Caco-2 (cell line): ENCODE results near the gene KLHDC7A. TPM values are rescaled to one million over a fixed set of nuclear protein-coding genes. Genes with fewer than 3 reads are reported as not detected.

ENCODE experiments used
- BruUV-seq: library from RNA; stranded (reverse); fragments of 400-500 nt; replicated peaks from 2 replicates; lab custom pipeline; 2021; lab: Mats Ljungman, UMichigan
- CTCF ChIA-PET: fragments of 300-600 bp; sonication (Branson Sonifier 250); formaldehyde crosslinking; loops from one replicate; lab custom pipeline; 2022; ENCODE audit warnings: antibody characterized with exemption; lab: Charles Lee
- POLR2A ChIA-PET: fragments of 300-600 bp; sonication (Branson Sonifier 250); formaldehyde crosslinking; loops from one replicate; lab custom pipeline; 2022; ENCODE audit warnings: antibody characterized with exemption; lab: Charles Lee
- DNase-seq, 2 experiments: peaks; one replicate each; pipeline versions ENCODE4 v3.0.0 to v3.0.0-alpha.2; 2020 to 2022
- H3K27me3 ChIP-seq: replicated peaks from 2 replicates; pipeline ENCODE4 v1.6.0; 2011; ENCODE audit warnings: low read length; ENCODE audit not compliant: control insufficient read depth, insufficient read depth
- H3K36me3 ChIP-seq: 2 replicates; pipeline ENCODE4 v1.5.1; 2011; ENCODE audit warnings: low read length; ENCODE audit not compliant: control insufficient read depth, insufficient read depth
- H3K4me1 ChIP-seq: fragments of 250-450 bp; sonication (Bioruptor Pico); 2 replicates; pipeline ENCODE4 v1.5.1; 2020; ENCODE audit warnings: mild to moderate bottlenecking
- H3K4me3 ChIP-seq: 2 replicates; pipeline ENCODE4 v1.5.1; 2011; ENCODE audit warnings: low read depth, mild to moderate bottlenecking, control low read depth, low read length
- H3K9me3 ChIP-seq: fragments of 250-450 bp; sonication (Bioruptor Pico); 2 replicates; pipeline ENCODE4 v1.5.1; 2020; ENCODE audit warnings: mild to moderate bottlenecking, moderate library complexity
- H3K27ac Mint-ChIP-seq: one replicate; pipeline ENCODE4 v1.8.0; 2022; ENCODE audit warnings: mixed read lengths; ENCODE audit not compliant: unreplicated experiment
- H3K27me3 Mint-ChIP-seq: one replicate; pipeline ENCODE4 v1.8.0; 2022; ENCODE audit warnings: mixed read lengths; ENCODE audit not compliant: insufficient read depth, unreplicated experiment
- H3K36me3 Mint-ChIP-seq: one replicate; pipeline ENCODE4 v1.8.0; 2022; ENCODE audit warnings: mild to moderate bottlenecking, mixed read lengths; ENCODE audit not compliant: insufficient read depth, unreplicated experiment
- H3K4me1 Mint-ChIP-seq: one replicate; pipeline ENCODE4 v1.8.0; 2022; ENCODE audit warnings: low read depth, mixed read lengths; ENCODE audit not compliant: unreplicated experiment
- H3K4me3 Mint-ChIP-seq: one replicate; pipeline ENCODE4 v1.8.0; 2022; ENCODE audit warnings: mild to moderate bottlenecking, moderate library complexity, mixed read lengths; ENCODE audit not compliant: unreplicated experiment
- H3K9me3 Mint-ChIP-seq: one replicate; pipeline ENCODE4 v1.8.0; 2022; ENCODE audit warnings: mixed read lengths; ENCODE audit not compliant: unreplicated experiment
- intact Hi-C: fragments of 100-400 bp; cut with micrococcal nuclease; formaldehyde crosslinking; loops from one replicate; pipeline ENCODE4 v1.10.0; 2022; ENCODE audit not compliant: unreplicated experiment
- total RNA-seq: library from RNA; stranded (reverse); gene quantifications from 2 replicates; pipeline ENCODE4 v1.2.3, GENCODE V29; 2022
- TF ChIP-seq, protein P1 (sequence below), 2 experiments: fragments of 200-600 bp in 1 of 2; IDR thresholded peaks; 1 replicate in 1 of 2; 2 replicates in 1 of 2; pipeline versions ENCODE4 v1.5.1 to v1.8.0; 2011 to 2022; ENCODE audit warnings: antibody characterized with exemption in 1 of 2, control low read depth in 1 of 2, inconsistent platforms in 1 of 2, low read depth in 1 of 2, low read length in 1 of 2, mild to moderate bottlenecking in 1 of 2, moderate library complexity in 1 of 2; ENCODE audit not compliant: insufficient read depth in 1 of 2, severe bottlenecking in 1 of 2, unreplicated experiment in 1 of 2

Gene KLHDC7A
- total RNA-seq, 1 experiment from 2014 or later: 6.1 TPM

DNA sequence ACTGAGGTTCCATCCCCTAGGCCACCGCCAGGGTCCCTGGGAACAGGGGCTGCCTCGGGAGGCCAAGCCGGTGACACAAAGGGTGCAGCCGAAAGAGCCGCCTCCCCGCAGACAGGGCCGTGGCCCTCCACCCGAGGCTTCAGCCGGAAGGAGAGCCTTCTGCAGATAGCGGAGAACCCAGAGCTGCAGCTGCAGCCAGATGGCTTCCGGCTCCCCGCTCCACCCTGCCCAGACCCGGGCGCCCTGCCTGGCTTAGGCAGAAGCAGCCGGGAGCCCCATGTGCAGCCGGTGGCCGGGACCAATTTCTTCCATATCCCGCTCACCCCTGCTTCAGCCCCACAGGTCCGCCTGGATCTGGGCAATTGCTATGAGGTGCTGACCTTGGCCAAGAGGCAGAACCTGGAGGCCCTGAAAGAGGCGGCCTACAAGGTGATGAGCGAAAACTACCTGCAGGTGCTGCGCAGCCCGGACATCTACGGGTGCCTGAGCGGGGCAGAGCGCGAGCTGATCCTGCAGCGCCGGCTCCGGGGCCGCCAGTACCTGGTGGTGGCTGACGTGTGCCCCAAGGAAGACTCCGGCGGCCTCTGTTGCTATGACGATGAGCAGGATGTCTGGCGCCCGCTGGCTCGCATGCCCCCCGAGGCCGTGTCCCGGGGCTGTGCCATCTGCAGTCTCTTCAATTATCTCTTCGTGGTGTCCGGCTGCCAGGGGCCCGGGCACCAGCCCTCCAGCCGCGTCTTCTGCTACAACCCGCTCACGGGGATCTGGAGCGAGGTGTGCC is 1.4 kb downstream of the KLHDC7A start:
- CTCF ChIA-PET: no interaction called here
- no peak for DNase-seq
- POLR2A ChIA-PET: no interaction called here

DNA sequence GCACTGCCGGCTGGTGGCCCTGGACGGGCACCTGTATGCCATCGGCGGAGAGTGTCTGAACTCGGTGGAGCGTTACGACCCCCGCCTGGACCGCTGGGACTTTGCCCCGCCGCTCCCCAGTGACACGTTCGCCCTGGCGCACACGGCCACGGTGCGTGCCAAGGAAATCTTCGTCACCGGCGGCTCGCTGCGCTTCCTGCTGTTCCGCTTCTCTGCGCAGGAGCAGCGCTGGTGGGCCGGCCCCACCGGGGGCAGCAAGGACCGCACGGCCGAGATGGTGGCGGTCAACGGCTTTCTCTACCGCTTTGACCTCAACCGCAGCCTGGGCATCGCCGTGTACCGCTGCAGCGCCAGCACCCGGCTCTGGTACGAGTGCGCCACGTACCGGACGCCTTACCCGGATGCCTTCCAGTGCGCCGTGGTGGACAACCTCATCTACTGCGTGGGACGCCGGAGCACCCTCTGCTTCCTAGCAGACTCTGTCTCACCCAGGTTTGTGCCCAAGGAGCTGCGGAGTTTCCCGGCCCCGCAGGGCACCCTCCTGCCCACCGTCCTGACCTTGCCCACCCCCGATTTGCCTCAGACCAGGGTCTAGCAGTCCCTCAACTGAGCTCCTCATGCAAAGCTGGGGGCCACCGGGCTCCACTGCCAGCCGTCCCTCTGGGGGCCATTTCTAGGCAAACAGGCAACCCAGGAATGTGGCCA is 2.1 kb downstream of the KLHDC7A start:
- Mint-ChIP-seq H3K9me3 (no peaks in the 10 kb centered on the region), H3K4me3 (no peak overlapping the region), H3K4me1 (no peaks in the 10 kb centered on the region), H3K36me3 (no peaks in the 10 kb centered on the region), H3K27ac (no peak overlapping the region), H3K27me3 (no peaks in the 10 kb centered on the region)
- TF ChIP-seq, protein P1, sequence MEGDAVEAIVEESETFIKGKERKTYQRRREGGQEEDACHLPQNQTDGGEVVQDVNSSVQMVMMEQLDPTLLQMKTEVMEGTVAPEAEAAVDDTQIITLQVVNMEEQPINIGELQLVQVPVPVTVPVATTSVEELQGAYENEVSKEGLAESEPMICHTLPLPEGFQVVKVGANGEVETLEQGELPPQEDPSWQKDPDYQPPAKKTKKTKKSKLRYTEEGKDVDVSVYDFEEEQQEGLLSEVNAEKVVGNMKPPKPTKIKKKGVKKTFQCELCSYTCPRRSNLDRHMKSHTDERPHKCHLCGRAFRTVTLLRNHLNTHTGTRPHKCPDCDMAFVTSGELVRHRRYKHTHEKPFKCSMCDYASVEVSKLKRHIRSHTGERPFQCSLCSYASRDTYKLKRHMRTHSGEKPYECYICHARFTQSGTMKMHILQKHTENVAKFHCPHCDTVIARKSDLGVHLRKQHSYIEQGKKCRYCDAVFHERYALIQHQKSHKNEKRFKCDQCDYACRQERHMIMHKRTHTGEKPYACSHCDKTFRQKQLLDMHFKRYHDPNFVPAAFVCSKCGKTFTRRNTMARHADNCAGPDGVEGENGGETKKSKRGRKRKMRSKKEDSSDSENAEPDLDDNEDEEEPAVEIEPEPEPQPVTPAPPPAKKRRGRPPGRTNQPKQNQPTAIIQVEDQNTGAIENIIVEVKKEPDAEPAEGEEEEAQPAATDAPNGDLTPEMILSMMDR (IDR thresholded peaks at IDR 0.05; ENCODE audit: insufficient read depth in 1 of 2, low read depth in 1 of 2, low read length in 1 of 2, severe bottlenecking in 1 of 2, unreplicated experiment in 1 of 2): no peak
- H3K27me3 ChIP-seq: no peaks in the 10 kb centered on the region
- intact Hi-C loops: loop anchor here (5.0 kb wide), 1 partner anchor 66 kb away; no protein-coding TSS in a partner anchor
- no peaks in the 10 kb centered on the region for H3K9me3 ChIP-seq
- H3K36me3 ChIP-seq: no peaks in the 10 kb centered on the region; the same call in none of the 2 replicates
- ChIA-PET CTCF (no interaction called here), POLR2A (no interaction called here)
- BruUV-seq: no TSS peak
- H3K4me3 ChIP-seq: no peak overlapping the region
- DNase-seq: no peak
- H3K4me1 ChIP-seq: peaks cover 21% of the 10 kb centered on the region

More for the DNA sequence above, 1.4 kb downstream of the KLHDC7A start:
- Histone ChIP-seq H3K27me3 (no peaks in the 10 kb centered on the region), H3K4me3 (no peak overlapping the region), H3K4me1 (peaks cover 21% of the 10 kb centered on the region), H3K36me3 (no peaks in the 10 kb centered on the region; the same call in none of the 2 replicates), H3K9me3 (no peaks in the 10 kb centered on the region)
- Mint-ChIP-seq H3K4me3 (no peak overlapping the region), H3K27me3 (no peaks in the 10 kb centered on the region), H3K36me3 (no peaks in the 10 kb centered on the region), H3K9me3 (no peaks in the 10 kb centered on the region), H3K27ac (no peak overlapping the region), H3K4me1 (no peaks in the 10 kb centered on the region)
- no TSS peak for BruUV-seq
- TF ChIP-seq, protein P1 (IDR thresholded peaks at IDR 0.05; ENCODE audit: insufficient read depth in 1 of 2, low read depth in 1 of 2, low read length in 1 of 2, severe bottlenecking in 1 of 2, unreplicated experiment in 1 of 2): no peak
- intact Hi-C loops: loop anchor here (5.0 kb wide), 1 partner anchor 65 kb away; no protein-coding TSS in a partner anchor

DNA sequence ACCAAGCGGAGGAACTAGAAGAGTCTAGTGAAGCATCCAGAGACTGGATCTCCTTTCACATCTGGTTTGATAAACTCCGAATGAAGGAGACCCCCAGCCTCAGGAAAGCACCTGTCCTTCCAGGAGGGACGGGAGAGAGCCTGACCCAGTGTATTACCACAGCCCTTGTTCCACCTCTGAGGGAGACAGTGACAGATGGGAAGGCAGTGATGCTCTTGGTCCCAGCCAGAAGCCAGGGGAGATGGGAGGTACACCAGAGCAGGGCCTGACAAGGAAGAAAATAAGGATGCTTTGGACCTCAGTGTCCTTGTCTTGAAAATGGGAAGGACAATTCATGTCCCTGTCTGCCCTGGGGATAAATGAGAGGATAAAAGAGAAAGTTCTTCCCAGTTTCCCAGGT is 3.5 kb downstream of the KLHDC7A start:
- H3K9me3 ChIP-seq: no peaks in the 10 kb centered on the region
- TF ChIP-seq, protein P1 (IDR thresholded peaks at IDR 0.05; ENCODE audit: insufficient read depth in 1 of 2, low read depth in 1 of 2, low read length in 1 of 2, severe bottlenecking in 1 of 2, unreplicated experiment in 1 of 2): no peak
- Mint-ChIP-seq H3K27ac (no peak overlapping the region), H3K36me3 (no peaks in the 10 kb centered on the region), H3K4me3 (no peak overlapping the region), H3K27me3 (no peaks in the 10 kb centered on the region), H3K4me1 (no peaks in the 10 kb centered on the region), H3K9me3 (no peaks in the 10 kb centered on the region)
- no peaks in the 10 kb centered on the region for H3K27me3 ChIP-seq
- BruUV-seq: no TSS peak
- intact Hi-C loops: loop anchor here (5.0 kb wide), 1 partner anchor 67 kb away; no protein-coding TSS in a partner anchor
- CTCF ChIA-PET: no interaction called here
- POLR2A ChIA-PET: no interaction called here
- no peak overlapping the region for H3K4me3 ChIP-seq
- peaks cover 21% of the 10 kb centered on the region for H3K4me1 ChIP-seq
- H3K36me3 ChIP-seq: no peaks in the 10 kb centered on the region; the same call in none of the 2 replicates
- DNase-seq: no peak
